HG02623 (cell line): Measurements from ENCODE around the gene LYST.
"Not testable (repeated sequence)": the region's sequence is repeated elsewhere in the genome, so short reads cannot be mapped to it uniquely, and the experiment has no call there.

ENCODE experiments used
- ATAC-seq: cut with Tn5 transposase; IDR thresholded peaks from one replicate; pipeline ENCODE4 v1.9.1; 2021; ENCODE audit warnings: moderate library complexity; ENCODE audit not compliant: unreplicated experiment

LYST gene, protein sequence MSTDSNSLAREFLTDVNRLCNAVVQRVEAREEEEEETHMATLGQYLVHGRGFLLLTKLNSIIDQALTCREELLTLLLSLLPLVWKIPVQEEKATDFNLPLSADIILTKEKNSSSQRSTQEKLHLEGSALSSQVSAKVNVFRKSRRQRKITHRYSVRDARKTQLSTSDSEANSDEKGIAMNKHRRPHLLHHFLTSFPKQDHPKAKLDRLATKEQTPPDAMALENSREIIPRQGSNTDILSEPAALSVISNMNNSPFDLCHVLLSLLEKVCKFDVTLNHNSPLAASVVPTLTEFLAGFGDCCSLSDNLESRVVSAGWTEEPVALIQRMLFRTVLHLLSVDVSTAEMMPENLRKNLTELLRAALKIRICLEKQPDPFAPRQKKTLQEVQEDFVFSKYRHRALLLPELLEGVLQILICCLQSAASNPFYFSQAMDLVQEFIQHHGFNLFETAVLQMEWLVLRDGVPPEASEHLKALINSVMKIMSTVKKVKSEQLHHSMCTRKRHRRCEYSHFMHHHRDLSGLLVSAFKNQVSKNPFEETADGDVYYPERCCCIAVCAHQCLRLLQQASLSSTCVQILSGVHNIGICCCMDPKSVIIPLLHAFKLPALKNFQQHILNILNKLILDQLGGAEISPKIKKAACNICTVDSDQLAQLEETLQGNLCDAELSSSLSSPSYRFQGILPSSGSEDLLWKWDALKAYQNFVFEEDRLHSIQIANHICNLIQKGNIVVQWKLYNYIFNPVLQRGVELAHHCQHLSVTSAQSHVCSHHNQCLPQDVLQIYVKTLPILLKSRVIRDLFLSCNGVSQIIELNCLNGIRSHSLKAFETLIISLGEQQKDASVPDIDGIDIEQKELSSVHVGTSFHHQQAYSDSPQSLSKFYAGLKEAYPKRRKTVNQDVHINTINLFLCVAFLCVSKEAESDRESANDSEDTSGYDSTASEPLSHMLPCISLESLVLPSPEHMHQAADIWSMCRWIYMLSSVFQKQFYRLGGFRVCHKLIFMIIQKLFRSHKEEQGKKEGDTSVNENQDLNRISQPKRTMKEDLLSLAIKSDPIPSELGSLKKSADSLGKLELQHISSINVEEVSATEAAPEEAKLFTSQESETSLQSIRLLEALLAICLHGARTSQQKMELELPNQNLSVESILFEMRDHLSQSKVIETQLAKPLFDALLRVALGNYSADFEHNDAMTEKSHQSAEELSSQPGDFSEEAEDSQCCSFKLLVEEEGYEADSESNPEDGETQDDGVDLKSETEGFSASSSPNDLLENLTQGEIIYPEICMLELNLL (N-terminal part only)

DNA sequence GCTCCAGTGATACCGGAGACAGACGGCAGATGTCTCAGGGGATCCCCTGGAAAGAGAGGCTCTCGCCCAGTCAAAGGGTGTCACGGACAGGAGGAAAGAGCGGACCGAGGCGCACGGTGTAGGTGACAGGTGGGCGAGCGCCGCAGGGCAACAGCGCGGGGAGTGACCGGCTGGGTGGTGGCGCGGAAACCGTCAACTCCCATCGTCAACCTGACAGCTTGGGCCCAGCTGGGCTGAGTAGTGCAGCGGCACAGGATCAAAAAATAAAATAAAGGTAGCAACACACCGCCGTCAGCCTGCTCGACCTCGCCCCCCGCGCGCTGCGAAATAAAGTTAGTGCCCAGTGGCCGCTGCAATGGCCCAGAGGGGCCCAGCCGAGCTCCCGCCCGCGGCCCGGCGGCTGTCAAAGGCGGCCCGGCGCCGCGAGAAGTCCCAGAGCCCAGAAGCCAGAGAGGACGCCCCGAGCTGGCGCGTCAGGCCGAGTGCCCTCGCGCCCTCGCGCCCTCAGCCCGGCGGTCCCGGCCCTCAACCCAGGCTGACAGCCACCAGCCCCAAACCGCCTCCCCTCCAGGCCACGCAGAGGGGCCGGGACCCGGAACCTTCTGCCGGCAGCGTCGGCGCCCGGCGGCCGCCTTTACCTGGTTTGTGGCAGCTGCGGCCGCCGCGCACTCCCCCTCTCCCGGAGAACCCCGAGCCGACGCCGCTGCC, at the start of gene LYST:
TSS of gene LYST (minus strand) at position 702 of the 708 bp plus-strand sequence. CDS start 36,489 bp downstream, outside the sequence.
- ATAC-seq, result peak; percentile 42

GRCh38 chr1:235915489-235915888, 48.8 kb upstream of the LYST start:
- ATAC-seq, result not testable (repeated sequence)

DNA sequence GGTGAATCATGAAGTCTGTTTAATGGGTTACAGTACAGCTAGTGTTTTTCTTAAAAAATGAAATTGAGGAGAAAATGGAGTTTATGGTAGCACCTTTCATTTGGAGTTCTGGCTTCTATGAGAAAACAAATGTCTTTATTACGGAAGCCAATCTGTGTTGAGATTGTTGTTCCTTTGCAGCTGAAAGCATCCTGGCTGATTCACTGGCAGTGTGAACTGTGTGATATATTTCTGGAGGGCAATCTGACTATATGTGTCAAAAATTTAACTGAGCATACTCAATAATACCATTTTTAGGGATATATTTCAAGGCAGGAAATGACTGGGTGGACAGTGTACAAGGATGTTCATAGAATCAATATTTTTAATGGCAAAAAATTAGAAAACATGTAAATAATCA, 46.6 kb upstream of the LYST start:
- no peak for ATAC-seq

DNA sequence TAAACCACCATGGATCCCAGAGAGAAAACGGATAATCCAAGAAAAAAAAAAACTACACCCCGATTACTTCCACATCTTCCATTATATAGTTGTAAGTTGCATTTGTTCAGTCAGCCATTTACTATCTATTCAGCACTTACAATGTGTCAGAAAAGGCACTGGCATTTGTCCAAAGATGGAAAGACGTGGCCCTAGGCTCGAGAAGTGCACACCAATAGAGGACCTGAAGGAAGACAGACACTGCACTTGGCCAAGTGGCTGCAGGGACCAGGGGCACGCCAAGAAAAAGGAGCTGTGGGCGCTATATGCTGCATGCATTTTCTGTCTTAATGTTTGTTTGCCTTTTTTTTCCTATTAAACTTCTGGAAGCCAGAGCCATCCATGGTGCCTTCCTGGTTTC, 45.2 kb upstream of the LYST start:
- ATAC-seq, result no peak

DNA sequence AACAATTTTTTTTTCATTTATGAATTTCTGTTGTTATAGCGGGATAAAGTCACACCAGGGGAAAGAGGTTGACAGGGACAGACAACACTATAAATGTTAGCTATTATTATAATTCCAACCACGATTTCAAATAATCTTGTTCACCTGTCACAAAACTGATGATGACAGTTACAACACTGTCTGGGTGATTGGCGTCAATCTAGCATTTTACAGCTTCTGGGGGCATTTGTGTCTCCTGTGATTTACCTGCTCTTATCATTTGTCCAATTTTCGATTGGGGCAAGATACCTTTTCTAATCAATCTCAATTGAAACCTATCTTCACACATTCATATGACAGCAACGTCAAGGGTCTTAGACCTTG, 44.6 kb upstream of the LYST start:
- ATAC-seq, result no peak

GRCh38 chr1:235910357-235911299, 43.9 kb upstream of the LYST start:
- ATAC-seq, result no peak

DNA sequence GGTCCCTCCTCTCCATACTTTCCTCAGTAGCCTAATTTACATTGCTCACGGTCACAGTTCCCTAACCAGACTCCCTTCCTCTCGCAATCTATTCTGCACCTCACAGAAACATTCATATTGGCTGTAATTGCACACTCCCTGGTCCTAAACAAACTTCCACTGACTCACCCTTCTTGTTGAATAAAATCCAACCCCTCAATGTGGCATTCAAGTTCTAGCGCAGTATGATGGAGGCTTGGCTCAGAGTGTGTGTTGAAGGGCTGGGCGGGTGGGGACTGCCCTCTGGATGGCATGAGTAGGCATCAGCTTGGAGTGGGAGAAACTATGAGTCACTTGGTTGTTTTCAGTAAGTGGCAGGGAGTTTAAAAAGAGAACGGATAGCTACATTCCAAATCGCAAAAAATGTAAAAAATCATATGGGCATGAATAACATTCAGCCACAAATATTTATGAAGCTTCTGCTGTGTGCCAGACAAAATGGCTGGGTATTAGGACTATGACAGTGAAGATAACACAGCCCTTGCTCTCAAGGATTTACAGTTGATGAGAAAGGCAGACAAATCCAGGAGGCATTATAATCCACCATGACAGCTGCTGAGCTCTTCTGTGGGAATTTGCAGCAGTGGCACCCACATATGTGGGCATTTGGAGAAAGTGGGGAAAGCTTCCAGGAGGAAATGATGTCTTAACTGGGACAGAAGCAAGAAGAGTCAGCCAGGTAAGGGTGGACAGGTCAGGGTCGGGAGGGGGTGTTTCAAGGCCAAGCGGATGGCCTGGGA, 42.2 kb upstream of the LYST start:
- ATAC-seq, result no peak

GRCh38 chr1:235907897-235908240, 41.2 kb upstream of the LYST start:
- no peak for ATAC-seq

DNA sequence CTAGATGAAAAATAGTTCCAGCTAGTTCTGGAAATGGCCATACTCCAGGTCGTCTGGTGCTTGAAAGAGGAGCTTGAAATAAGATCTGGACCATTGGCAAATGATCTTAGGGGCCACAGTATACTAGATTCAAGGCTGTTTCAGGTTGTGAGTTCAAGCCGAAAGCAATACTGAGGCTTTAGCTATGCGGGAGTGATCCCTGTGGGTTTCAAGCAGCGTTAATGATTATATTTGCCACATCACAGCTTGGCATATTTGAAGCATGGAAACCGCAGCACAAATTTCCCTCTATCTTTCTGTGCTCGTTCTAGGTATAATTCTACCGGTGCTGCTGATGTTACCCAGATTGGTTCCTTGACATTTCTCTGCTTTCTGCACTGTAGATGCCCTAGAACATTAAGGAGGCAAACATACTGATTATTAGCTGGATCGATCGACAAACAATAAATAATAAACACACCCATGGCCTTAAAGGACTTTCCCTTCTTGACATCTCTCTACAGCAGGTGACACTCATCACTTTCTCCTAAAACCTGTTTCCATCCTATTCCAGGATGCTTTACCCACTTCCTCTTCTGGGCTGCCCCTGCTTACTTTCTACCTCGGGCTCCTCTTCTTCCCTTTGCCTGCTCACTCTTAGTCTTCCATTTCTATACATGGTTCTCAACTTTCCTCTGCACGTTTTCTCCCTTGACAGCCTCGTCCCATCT, 40.6 kb upstream of the LYST start:
- ATAC-seq, result no peak

- ATAC-seq, result no peak
These were observed 39.7 kb upstream of the LYST start for GRCh38 chr1:235906436-235906835.

- ATAC-seq, result not testable (repeated sequence)
These were observed 37.1 kb upstream of the LYST start for GRCh38 chr1:235903809-235904208.

GRCh38 chr1:235902677-235903542, 36.2 kb upstream of the LYST start:
- ATAC-seq, result no peak

DNA sequence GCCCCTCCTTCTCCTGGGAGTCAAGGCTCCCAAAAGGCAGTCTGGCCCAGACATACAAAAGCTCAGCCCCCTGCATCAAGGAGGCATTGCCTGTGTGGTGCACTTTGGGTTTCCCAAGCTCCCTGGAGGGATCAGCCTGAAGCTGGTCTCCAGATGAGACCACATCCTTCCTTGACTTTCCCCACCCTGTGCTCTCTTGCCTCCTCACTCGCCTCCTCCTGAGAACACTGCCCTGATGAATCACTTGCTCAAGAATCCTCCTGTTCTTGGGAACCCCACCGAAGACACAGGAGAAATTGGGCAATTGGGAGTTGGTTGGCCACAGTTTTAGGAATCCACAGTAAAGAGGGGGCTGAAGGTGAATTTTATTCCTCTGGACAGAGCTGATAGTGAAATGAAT, 34.8 kb upstream of the LYST start:
- ATAC-seq, result no peak

DNA sequence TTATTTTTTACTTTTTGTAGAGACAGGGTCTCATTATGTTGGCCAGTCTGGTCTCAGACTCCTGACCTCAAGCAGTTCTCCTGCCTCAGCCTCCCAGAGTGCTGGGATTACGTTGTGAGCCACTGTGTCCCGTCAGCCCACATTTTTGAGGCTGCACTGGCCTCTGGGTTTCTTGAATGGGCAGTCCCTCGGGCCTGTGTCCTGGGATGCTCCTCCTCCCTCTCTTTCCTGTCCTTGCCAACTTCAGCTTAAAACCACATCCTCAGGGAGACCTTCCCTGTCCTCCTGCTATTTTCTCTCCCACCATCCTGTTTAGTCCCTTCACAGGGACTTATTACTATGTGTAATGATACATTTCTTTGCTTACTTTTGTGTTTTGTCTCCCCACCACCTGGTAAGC, 31.4 kb upstream of the LYST start:
- ATAC-seq, result no peak

GRCh38 chr1:235893840-235894239, 27.1 kb upstream of the LYST start:
- no peak for ATAC-seq

- no peak for ATAC-seq
These were observed 26.2 kb upstream of the LYST start for GRCh38 chr1:235892734-235893413.

DNA sequence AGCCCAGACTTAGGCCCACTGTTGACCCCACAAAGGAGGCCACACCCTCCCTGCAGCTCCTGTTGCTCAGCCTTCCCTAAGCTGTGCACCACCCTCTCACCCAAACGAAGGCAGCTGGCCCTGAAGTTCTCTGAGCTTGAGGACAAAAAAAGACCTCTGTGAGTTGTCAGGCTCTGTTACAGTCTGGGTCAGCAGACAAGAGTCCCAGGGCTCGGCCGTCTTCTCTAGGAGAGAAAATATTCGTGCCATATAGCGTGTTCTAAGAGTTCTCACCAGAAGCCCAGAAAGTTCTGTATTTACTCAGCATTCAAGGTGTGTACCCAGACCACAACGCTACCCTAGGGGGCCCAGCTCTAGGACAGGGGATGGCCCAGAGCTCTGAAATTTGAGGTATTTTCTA, 25.5 kb upstream of the LYST start:
- ATAC-seq, result no peak
